NCI-H2196 treated with DMSO at 0.1 percent for 48 hours (cell line): ENCODE data around the gene ACSM2A.
"Not testable (repeated sequence)": the region's sequence is repeated elsewhere in the genome, so short reads cannot be mapped to it uniquely, and the experiment has no call there.

Experiments
- DNase-seq: peaks from one replicate; lab custom pipeline; 2025; ENCODE audit not compliant: unreplicated experiment; lab: John Stamatoyannopoulos, UW

The ACSM2A gene

GRCh38 chr16:20451364-20451763 lies at the start of gene ACSM2A:
TSS of gene ACSM2A (plus strand) at chr16:20451521. CDS start at chr16:20460115, 8,594 bp downstream.
- not testable (repeated sequence) for DNase-seq

DNA sequence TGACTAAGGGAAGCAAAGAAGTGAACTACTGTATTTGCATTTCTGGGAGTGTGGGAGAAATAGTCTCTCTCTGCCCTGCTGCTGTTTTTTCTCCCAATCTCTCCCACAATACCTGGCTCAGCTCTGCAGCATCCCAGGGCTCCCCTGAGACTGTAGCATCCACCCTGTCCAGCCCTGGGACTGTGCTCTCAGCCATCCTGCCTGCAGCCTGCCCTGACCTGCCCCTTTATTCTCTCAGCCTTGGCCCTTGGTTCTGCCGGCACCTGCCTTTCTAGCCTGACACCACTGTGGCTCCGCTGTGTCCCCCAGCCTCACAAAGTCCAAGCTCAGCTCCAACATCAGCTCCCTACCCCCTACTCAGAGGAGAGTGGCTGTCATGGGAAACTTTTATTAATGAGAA lies 48.7 kb upstream of the ACSM2A start:
- no peak for DNase-seq

- no peak for DNase-seq
Observed at GRCh38 chr16:20404637-20405036, 46.7 kb upstream of the ACSM2A start, which contains the start of gene PDILT. TSS of gene PDILT (minus strand) at chr16:20404737. CDS start at chr16:20399300, 5,437 bp downstream.

- DNase-seq, result peak; percentile 12
Observed at GRCh38 chr16:20409398-20410120, 41.8 kb upstream of the ACSM2A start, which contains the start of gene ACSM5. TSS of gene ACSM5 (plus strand) at chr16:20409534. CDS start at chr16:20411485, 1,951 bp downstream.

DNA sequence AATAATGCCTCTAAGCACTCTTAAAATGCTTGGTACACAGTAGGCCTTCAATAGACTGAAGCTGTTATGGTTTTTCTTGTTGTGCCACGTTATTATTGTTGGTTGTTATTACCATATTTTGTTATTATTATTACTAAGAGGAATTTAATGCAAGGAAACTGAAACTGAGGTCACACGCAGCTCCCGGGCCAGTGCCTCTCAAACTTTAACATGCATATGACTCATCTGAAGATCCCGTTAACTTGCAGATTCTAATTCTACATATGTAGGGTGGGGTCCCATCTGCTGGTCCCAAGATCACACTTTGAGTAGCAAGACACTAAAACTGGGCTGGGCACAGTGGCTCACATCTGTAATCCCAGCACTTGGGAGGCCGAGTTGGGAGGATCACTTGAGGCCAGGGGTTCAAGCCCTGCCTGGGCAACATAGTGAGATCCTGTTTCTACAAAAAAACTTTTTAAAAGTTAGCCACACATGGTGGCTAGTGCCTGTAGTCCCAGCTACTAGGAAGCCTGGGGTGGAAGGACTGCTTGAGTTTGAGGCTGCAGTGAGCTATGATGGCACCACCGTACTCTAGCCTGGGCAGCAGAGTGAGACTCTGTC lies 41.1 kb upstream of the ACSM2A start:
- no peak for DNase-seq

GRCh38 chr16:20411055-20411454 lies 40.3 kb upstream of the ACSM2A start:
- DNase-seq, result no peak

DNA sequence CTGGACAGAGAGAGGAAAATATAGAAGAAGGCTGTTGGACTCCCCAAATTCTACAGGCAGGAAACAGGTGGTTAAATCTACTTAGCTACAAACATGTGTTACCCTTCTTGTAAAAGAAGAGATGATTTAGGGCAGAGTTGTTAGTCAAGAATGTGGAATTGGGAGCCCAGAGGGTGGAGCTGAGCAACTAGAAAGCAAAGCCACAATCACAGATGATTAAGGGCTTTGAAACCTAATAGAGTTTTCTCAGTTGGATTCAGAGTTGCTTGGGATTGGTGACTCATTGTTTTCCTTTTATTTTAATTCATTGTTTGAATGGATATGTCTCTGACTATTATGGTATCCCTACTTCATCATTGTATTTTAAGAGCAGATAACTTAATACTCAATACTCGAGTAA lies 35.8 kb upstream of the ACSM2A start:
- no peak for DNase-seq

DNA sequence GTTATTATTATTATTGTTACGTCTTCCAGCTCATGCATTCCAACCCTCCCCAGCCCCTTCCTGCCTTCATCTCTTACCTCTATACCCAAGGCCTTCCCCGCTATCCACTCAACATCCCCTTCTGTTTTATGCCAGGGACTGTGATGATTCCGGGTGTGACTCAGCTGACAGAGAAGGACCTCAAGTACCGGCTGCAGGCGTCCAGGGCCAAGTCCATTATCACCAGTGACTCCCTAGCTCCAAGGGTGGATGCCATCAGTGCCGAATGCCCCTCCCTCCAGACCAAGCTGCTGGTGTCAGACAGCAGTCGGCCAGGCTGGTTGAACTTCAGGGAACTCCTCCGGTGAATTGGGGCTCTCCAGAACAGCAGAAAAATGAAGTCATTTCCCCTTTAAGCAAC lies 32.2 kb upstream of the ACSM2A start:
- DNase-seq, result not testable (repeated sequence)

- DNase-seq, result not testable (repeated sequence)
Observed at GRCh38 chr16:20421748-20422147, 29.6 kb upstream of the ACSM2A start.

DNA sequence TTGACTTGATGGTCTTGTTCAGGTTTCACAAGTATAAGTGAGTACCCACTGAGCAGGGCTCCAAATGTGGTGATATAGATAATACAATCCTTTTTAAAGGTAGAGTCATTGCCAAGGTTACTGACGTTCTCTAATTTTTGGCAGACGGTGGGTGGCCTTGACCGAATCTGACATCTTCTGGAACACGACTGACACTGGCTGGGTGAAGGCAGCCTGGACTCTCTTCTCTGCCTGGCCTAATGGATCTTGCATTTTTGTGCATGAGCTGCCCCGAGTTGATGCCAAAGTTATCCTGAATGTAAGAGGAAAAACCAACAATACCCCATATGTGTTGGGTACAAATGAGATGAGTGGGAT lies 27.6 kb upstream of the ACSM2A start:
- not testable (repeated sequence) for DNase-seq

DNA sequence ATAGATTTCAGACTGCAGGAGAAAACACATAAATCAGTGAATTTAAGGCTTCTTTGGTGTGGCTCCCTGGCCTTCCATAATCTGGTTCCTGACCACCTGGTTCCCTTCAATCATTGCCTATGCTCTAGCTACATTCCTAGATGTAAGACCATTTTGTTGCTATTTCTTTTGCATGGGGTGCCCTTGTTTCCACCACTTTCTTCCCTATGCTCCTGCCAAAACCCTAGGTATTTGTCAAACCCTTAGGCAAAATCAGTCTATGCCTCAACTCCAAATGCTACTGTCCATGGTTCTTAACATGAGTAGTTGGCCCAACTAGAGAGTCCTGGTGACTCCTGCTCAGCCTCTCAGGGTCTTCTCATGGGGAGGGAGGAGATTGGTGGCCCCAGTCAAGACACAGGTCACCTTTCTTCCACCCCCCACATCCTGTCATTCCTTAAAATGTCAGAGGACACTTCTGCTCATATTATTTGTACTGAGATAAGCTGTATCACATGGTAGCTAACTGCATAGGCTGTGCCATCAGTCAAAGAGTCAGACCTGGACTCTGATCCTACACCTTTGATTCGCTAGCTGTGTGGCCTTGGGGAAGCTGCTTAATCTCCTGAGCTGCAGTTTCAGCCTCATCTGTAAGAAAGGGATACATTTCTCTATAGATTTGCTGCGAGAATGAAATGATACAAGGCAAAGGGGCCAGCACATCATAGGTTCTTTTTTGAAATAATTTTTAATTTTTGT lies 27.0 kb upstream of the ACSM2A start:
- no peak for DNase-seq

GRCh38 chr16:20427401-20427797 lies 23.9 kb upstream of the ACSM2A start:
- not testable (repeated sequence) for DNase-seq

- not testable (repeated sequence) for DNase-seq
Observed at GRCh38 chr16:20429499-20429898, 21.8 kb upstream of the ACSM2A start.

DNA sequence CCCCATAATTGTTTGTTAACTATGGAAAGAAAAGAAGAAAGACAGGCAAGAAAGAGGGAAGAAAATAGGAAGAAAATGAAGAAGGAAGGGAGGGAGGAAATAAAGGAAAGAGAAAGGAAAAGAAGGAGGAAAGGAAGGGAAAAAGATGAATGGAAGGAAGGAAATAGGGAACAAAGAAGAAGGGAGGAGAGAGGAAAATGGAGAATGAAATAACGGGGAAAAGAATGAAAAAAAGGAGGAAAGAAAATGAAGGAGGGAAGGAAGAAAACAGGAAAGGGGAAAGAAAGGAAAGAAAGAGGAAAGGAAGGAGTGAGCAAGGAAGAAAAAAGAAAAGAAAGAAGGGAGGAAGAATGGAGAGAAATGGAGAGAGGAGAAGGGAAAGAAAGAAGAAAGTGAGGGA lies 20.8 kb upstream of the ACSM2A start:
- not testable (repeated sequence) for DNase-seq

DNA sequence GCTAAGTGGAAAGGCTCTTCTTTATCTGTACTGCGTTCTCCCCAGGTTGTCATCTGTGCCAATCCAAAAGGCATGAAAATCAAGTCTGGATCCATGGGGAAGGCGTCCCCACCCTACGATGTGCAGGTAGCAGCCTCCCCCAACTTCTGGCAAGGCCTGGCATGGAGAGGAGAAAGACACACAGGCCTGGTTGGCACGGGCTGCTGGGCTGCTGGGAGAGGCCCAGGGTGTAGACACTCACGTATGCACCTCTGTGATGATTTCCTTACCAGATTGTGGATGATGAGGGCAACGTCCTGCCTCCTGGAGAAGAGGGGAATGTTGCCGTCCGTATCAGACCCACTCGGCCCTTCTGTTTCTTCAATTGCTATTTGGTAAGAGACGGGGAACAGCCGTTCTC lies 20.4 kb upstream of the ACSM2A start:
- no peak for DNase-seq

- DNase-seq, result not testable (repeated sequence)
Observed at GRCh38 chr16:20438950-20439349, 12.4 kb upstream of the ACSM2A start.

DNA sequence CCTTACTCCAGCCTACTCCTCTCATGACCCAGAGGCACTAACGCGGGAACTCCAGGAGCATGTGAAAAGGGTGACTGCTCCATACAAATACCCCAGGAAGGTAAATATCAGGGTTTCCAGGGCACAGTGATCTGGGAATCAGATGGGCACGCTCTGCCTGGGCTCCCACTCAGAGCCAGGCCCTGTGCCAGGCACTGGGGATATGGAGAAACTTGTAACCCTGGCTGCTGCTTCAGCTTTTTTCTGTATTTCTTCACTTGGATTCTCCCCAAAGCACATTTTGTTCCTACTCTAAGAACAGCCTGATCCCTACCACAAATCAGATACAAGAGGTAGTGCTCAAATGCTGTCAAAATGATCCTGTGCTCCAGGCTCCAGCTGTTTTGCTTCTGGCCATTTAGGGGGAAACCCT lies 11.5 kb upstream of the ACSM2A start:
- not testable (repeated sequence) for DNase-seq

GRCh38 chr16:20440731-20441130 lies 10.6 kb upstream of the ACSM2A start:
- DNase-seq, result not testable (repeated sequence)

DNA sequence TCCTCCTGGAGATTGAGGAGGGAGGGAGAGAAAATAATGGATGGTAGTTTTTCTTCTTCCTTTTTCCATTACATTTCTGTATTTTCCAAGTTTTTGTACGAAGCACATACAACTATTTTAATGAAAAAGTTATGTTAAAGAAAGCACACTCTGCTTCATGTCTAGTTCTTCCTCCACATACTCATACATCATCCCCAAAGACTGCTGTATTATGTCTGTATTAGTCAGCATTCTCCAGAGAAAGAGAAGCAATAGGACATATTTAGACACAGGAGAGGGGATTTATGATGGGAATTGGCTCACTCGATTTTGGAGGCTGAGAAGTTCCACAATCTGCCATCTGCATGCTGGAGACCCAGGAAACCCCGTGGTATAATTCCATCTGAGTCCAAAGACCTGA lies 10.1 kb upstream of the ACSM2A start:
- DNase-seq, result no peak

GRCh38 chr16:20441859-20442258 lies 9.5 kb upstream of the ACSM2A start:
- DNase-seq, result not testable (repeated sequence)

- not testable (repeated sequence) for DNase-seq
Observed at GRCh38 chr16:20446652-20447393, 4.5 kb upstream of the ACSM2A start.
